HepG2 (cell line): Measurements from ENCODE around the gene CDC42EP4. TPM values are rescaled to one million over a fixed set of nuclear protein-coding genes. Genes with fewer than 3 reads are reported as not detected.

Experiments used
- BRF2 ChIP-seq: sonication (generic); formaldehyde crosslinking; IDR thresholded peaks from 2 replicates; pipeline ENCODE4 v1.8.1; 2022; ENCODE audit warnings: mild to moderate bottlenecking, missing genetic modification reagents
- DNMT1 ChIP-seq: sonication (generic); formaldehyde crosslinking; IDR thresholded peaks from 2 replicates; pipeline ENCODE4 v1.5.1; 2020; ENCODE audit warnings: mild to moderate bottlenecking, missing genetic modification reagents
- GATA4 ChIP-seq: sonication (generic); IDR thresholded peaks from 2 replicates; pipeline ENCODE4 v1.6.1; 2016; ENCODE audit warnings: antibody characterized with exemption, low read depth, borderline replicate concordance
- KLF12 ChIP-seq: sonication (generic); formaldehyde crosslinking; IDR thresholded peaks from 2 replicates; pipeline ENCODE4 v1.4.0; 2020; ENCODE audit warnings: missing genetic modification reagents, borderline replicate concordance
- MIER3 ChIP-seq: IDR thresholded peaks from 2 replicates; pipeline ENCODE4 v1.6.1; 2016; ENCODE audit warnings: missing compliant biosample characterization, borderline replicate concordance
- RARA ChIP-seq: IDR thresholded peaks from 2 replicates; pipeline ENCODE4 v1.6.1; 2016; ENCODE audit warnings: missing genetic modification reagents, missing compliant biosample characterization
- RERE ChIP-seq: IDR thresholded peaks from 2 replicates; pipeline ENCODE4 v1.6.1; 2016; ENCODE audit warnings: low read depth, missing genetic modification reagents, missing compliant biosample characterization
- RORA ChIP-seq: sonication (generic); formaldehyde crosslinking; IDR thresholded peaks from 2 replicates; pipeline ENCODE4 v1.5.0; 2020; ENCODE audit warnings: mild to moderate bottlenecking, missing genetic modification reagents, moderate library complexity
- SCMH1 ChIP-seq: sonication (generic); formaldehyde crosslinking; IDR thresholded peaks from 2 replicates; pipeline ENCODE4 v1.9.0; 2021; ENCODE audit warnings: missing genetic modification reagents, mild to moderate bottlenecking, borderline replicate concordance
- SMAD1 ChIP-seq: sonication (generic); formaldehyde crosslinking; IDR thresholded peaks from 2 replicates; pipeline ENCODE4 v1.4.0; 2020; ENCODE audit warnings: missing genetic modification reagents, low read depth, mild to moderate bottlenecking, borderline replicate concordance
- SRY ChIP-seq: sonication (generic); formaldehyde crosslinking; IDR thresholded peaks from 2 replicates; pipeline ENCODE4 v1.8.0; 2022; ENCODE audit warnings: mild to moderate bottlenecking, missing genetic modification reagents
- U2AF1 ChIP-seq: fragments of 200-400 bp; formaldehyde crosslinking; optimal IDR thresholded peaks from 2 replicates; pipeline ENCODE3; 2017; ENCODE audit warnings: mild to moderate bottlenecking, low read depth, low read length
- ZFP36 ChIP-seq: fragments of 150-350 bp; IDR thresholded peaks from 2 replicates; pipeline ENCODE4 v1.6.1; 2018; ENCODE audit warnings: borderline replicate concordance, low read length, low read depth; ENCODE audit not compliant: partially characterized antibody
- ZFP90 ChIP-seq: sonication (generic); formaldehyde crosslinking; IDR thresholded peaks from 2 replicates; pipeline ENCODE4 v1.8.0; 2022; ENCODE audit warnings: missing genetic modification reagents, mild to moderate bottlenecking, inconsistent platforms, borderline replicate concordance
- ZNF121 ChIP-seq: sonication (generic); formaldehyde crosslinking; IDR thresholded peaks from 2 replicates; pipeline ENCODE4 v1.5.0; 2020; ENCODE audit warnings: mild to moderate bottlenecking, missing genetic modification reagents
- ZNF230 ChIP-seq: sonication (generic); formaldehyde crosslinking; IDR thresholded peaks from 2 replicates; pipeline ENCODE4 v1.4.0; 2020; ENCODE audit warnings: mild to moderate bottlenecking, missing genetic modification reagents
- ZNF333 ChIP-seq: sonication (generic); formaldehyde crosslinking; IDR thresholded peaks from 2 replicates; pipeline ENCODE4 v1.4.0; 2020; ENCODE audit warnings: mild to moderate bottlenecking, missing genetic modification reagents, borderline replicate concordance
- ZNF460 ChIP-seq: sonication (generic); formaldehyde crosslinking; IDR thresholded peaks from 2 replicates; pipeline ENCODE4 v1.5.1; 2020; ENCODE audit warnings: missing genetic modification reagents, mild to moderate bottlenecking, borderline replicate concordance
- ZNF619 ChIP-seq: sonication (generic); formaldehyde crosslinking; IDR thresholded peaks from 2 replicates; pipeline ENCODE4 v1.4.0; 2020; ENCODE audit warnings: mild to moderate bottlenecking, missing genetic modification reagents
- ZNF703 ChIP-seq: sonication (generic); formaldehyde crosslinking; IDR thresholded peaks from 2 replicates; pipeline ENCODE4 v1.5.1; 2020; ENCODE audit warnings: missing genetic modification reagents, mild to moderate bottlenecking, moderate library complexity, borderline replicate concordance
- ZNF816 ChIP-seq: sonication (generic); formaldehyde crosslinking; IDR thresholded peaks from 2 replicates; pipeline ENCODE4 v1.8.0; 2022; ENCODE audit warnings: missing genetic modification reagents, mild to moderate bottlenecking, borderline replicate concordance
- ZNF883 ChIP-seq: sonication (generic); formaldehyde crosslinking; IDR thresholded peaks from 2 replicates; pipeline ENCODE4 v1.5.1; 2020; ENCODE audit warnings: mild to moderate bottlenecking, missing genetic modification reagents; ENCODE audit errors: not compliant biosample characterization
- polyA plus RNA-seq, 8 experiments: library from polyadenylated mRNA; depleted of rRNA in 3 of 8; stranded (reverse) in 7 of 8; unstranded in 1 of 8; fragments of >200 nt; fragmentation: Illumina TruSeq in 4 of 8; extraction: Trizol in 4 of 8; gene quantifications; 2 replicates each; pipeline versions ENCODE4 v1.2.1 to v1.2.3, GENCODE V29; 2011 to 2016; ENCODE audit warnings: low read depth in 4 of 8, missing spikeins in 1 of 8, mixed read lengths in 1 of 8; ENCODE audit not compliant: insufficient read depth in 1 of 8
- total RNA-seq, 5 experiments: library from RNA; depleted of rRNA; stranded (reverse); fragments of >200 nt; fragmentation: Illumina TruSeq; extraction: Trizol; gene quantifications; 2 replicates each; pipeline ENCODE4 v1.2.3, GENCODE V29; 2016; ENCODE audit warnings: low read depth in 1 of 5
- TF ChIP-seq, protein P1 (sequence below): sonication (generic); formaldehyde crosslinking; IDR thresholded peaks from 2 replicates; pipeline ENCODE4 v1.4.0; 2020; ENCODE audit warnings: missing genetic modification reagents

CDC42EP4 gene
- total and polyA plus RNA-seq, 2 of the 13 experiments (the other 11 are each of a cell fraction or from before 2014, with no cell fraction given) = 19.0 to 54.0 TPM

GRCh38 chr17:73261617-73261951 lies 50.2 kb downstream of the CDC42EP4 start, which contains the start of gene CPSF4L (continued):
- TF ChIP-seq ZNF121 (CRISPR knock-in tag) (0 out of 2 replicates have a peak, but pooled peaks have one; percentile 8), KLF12 (no peak), ZNF333 (CRISPR knock-in tag) (no peak), MIER3 (CRISPR knock-in tag) (no peak), RERE (CRISPR knock-in tag) (no peak), BRF2 (CRISPR knock-in tag) (no peak), SMAD1 (CRISPR knock-in tag) (peak; percentile 47; the same call in 1 of the 2 replicates), SRY (CRISPR knock-in tag) (no peak; the same call in 1 of the 2 replicates), GATA4 (no peak), ZFP90 (no peak), ZNF460 (CRISPR knock-in tag) (no peak), ZNF816 (no peak), SCMH1 (CRISPR knock-in tag) (no peak), RORA (CRISPR knock-in tag) (no peak), ZNF703 (no peak), ZNF230 (CRISPR knock-in tag) (0 out of 2 replicates have a peak, but pooled peaks have one; percentile 8), ZFP36 (no peak), DNMT1 (CRISPR knock-in tag) (0 out of 2 replicates have a peak, but pooled peaks have one; percentile 12), ZNF883 (CRISPR knock-in tag) (peak; percentile 14), ZNF619 (no peak), U2AF1 (no peak), RARA (CRISPR knock-in tag) (peak; percentile 57; the same call in 1 of the 2 replicates)
- TF ChIP-seq, protein P1, sequence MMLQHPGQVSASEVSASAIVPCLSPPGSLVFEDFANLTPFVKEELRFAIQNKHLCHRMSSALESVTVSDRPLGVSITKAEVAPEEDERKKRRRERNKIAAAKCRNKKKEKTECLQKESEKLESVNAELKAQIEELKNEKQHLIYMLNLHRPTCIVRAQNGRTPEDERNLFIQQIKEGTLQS (CRISPR knock-in tag) = no peak
